ENCODE measurements around the gene OR52D1.

OR52D1 gene

GRCh38 chr11:5467527-5467926 lies 21.0 kb upstream of the OR52D1 start:
- no peak for TF ChIP-seq CTCF (IDR thresholded peaks at IDR 0.05; ENCODE audit: low read depth, low read length, missing control alignments)
- DNase-seq (ENCODE audit: extremely low read depth, low read depth), result no peak
- H3K4me3 ChIP-seq (replicated peaks; ENCODE audit: low read depth, low read length), result no peak overlapping the region

- no peak overlapping the region for H3K4me3 ChIP-seq (replicated peaks; ENCODE audit: low read depth, low read length)
- no peak for DNase-seq (ENCODE audit: extremely low read depth, low read depth)
- no peak for TF ChIP-seq CTCF (IDR thresholded peaks at IDR 0.05; ENCODE audit: low read depth, low read length, missing control alignments)
Measured at GRCh38 chr11:5473921-5474320, 14.6 kb upstream of the OR52D1 start.

GRCh38 chr11:5476186-5476819 lies 12.2 kb upstream of the OR52D1 start:
- peak; percentile 14 for DNase-seq (ENCODE audit: extremely low read depth, low read depth)
- peak; percentile 75 for TF ChIP-seq CTCF (IDR thresholded peaks at IDR 0.05; ENCODE audit: low read depth, low read length, missing control alignments)
- H3K4me3 ChIP-seq (replicated peaks; ENCODE audit: low read depth, low read length), result no peak overlapping the region

- no peak overlapping the region for H3K4me3 ChIP-seq (replicated peaks; ENCODE audit: low read depth, low read length)
- DNase-seq (ENCODE audit: extremely low read depth, low read depth), result no peak
- no peak for TF ChIP-seq CTCF (IDR thresholded peaks at IDR 0.05; ENCODE audit: low read depth, low read length, missing control alignments)
Measured at GRCh38 chr11:5486003-5486402, 2.5 kb upstream of the OR52D1 start.

GRCh38 chr11:5486421-5486820 lies 2.1 kb upstream of the OR52D1 start:
- DNase-seq (ENCODE audit: extremely low read depth, low read depth), result no peak
- no peak for TF ChIP-seq CTCF (IDR thresholded peaks at IDR 0.05; ENCODE audit: low read depth, low read length, missing control alignments)
- H3K4me3 ChIP-seq (replicated peaks; ENCODE audit: low read depth, low read length), result no peak overlapping the region

- TF ChIP-seq CTCF (IDR thresholded peaks at IDR 0.05; ENCODE audit: low read depth, low read length, missing control alignments), result no peak
- no peak overlapping the region for H3K4me3 ChIP-seq (replicated peaks; ENCODE audit: low read depth, low read length)
Measured at GRCh38 chr11:5488798-5489399, 414 bp downstream of the OR52D1 start.

More at GRCh38 chr11:5488798-5489399, 414 bp downstream of the OR52D1 start:
- DNase-seq (ENCODE audit: extremely low read depth, low read depth), result no peak
